Measurements from ENCODE around the gene CD7. TPM values are rescaled to one million over a fixed set of nuclear protein-coding genes. Genes with fewer than 3 reads are reported as not detected.

The CD7 gene
- total and polyA plus RNA-seq, 7 donors = 0.60 to 38.3 (median 4.3) TPM; not detected in 2

DNA sequence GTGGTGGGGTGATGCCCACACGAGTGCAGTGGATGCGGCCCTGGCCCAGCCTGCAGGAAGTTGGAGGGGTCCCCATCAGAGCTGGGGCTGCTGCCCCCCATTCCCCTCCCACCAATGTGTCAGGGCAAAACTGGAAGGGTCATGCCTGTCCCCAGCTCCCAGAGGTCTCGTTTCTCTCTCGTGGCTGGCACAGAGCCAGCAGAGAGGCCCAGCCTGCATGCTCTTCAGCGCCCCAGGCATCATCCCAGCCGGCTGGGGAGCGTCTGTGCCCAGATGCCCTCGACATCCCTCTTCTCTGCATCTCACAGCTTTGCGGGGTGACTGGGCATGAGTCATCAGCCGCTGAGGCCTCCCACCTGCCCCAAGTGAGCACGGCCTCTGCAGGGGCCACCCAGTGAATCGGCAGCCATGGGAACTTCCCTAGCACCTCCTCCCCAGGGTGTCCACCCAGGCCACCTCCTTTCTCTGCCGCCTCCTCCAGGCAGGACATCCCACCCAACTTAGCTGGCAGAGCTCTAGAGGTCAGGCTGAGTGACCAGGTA is 34.1 kb downstream of the CD7 start:
- 32 to 39% methylated on average over 13 of the region's 13 CpGs for WGBS, 2 donors
- TF ChIP-seq, protein P1, sequence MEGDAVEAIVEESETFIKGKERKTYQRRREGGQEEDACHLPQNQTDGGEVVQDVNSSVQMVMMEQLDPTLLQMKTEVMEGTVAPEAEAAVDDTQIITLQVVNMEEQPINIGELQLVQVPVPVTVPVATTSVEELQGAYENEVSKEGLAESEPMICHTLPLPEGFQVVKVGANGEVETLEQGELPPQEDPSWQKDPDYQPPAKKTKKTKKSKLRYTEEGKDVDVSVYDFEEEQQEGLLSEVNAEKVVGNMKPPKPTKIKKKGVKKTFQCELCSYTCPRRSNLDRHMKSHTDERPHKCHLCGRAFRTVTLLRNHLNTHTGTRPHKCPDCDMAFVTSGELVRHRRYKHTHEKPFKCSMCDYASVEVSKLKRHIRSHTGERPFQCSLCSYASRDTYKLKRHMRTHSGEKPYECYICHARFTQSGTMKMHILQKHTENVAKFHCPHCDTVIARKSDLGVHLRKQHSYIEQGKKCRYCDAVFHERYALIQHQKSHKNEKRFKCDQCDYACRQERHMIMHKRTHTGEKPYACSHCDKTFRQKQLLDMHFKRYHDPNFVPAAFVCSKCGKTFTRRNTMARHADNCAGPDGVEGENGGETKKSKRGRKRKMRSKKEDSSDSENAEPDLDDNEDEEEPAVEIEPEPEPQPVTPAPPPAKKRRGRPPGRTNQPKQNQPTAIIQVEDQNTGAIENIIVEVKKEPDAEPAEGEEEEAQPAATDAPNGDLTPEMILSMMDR (IDR thresholded peaks at IDR 0.05) = no peak
- no peak for TF ChIP-seq POLR2AphosphoS5 (IDR thresholded peaks at IDR 0.05)
- TF ChIP-seq POLR2A (IDR thresholded peaks at IDR 0.05) = no peak
- no peak for TF ChIP-seq EP300 (IDR thresholded peaks at IDR 0.05)
- intact Hi-C loops (cut with DNase I) = no loop called here
- H3K27me3 ChIP-seq = no peaks in the 10 kb centered on the region
- no peaks in the 10 kb centered on the region for H3K9me3 ChIP-seq
- DNase-seq = no peak
- peaks cover 0 to 22% (median 18%) of the 10 kb centered on the region in 4 donors for H3K4me1 ChIP-seq
- no peak overlapping the region for H3K27ac ChIP-seq
- no peaks in the 10 kb centered on the region for H3K36me3 ChIP-seq
- no peak overlapping the region for H3K4me3 ChIP-seq

DNA sequence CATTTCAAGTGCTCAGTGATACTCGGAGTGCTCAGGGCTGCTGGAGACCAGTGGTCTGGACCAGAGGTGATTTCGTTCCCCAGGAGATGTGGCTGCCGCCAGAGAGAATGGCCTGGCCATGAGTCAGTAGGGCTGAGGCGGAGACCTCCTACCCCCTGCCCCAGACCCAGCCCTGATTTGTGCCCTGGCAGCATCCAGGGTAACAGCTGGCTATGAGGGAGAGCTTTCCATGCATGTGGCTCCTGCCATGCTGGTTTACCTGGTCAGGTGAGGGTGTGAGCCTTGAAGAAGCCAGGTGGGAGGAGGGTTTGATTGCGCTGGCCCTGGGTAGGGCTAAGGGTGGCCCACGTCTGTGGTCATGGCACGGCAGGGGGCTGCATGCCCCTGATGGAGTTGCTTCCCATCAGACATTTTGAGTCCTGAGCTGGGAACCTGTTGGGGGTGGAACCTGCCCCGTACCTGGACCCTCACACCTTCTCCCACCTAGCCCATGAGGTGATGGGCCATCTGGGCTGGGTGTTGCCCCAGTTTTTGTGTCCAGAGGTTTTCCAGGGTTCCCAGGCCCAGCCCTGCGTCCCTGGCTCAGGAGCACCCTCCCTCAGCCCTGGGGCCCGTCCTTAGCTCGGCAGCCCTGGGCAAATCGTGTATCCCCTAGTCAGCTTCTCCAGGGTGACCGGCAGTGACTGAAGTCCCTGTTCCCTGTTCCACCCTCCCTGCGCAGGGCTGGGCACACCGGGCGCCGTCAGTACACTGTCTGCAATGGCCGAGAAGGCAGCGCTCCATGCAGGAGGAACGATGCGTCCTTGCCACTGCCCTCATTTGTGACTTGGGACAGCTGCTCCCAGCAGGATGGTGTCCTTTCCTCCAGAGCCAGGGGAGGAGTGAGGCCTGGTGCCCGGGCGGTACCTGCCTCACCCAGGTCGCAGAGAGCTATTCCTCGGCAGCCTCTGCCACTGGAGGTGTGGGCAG is 34.9 kb downstream of the CD7 start:
- H3K27ac ChIP-seq = no peak overlapping the region
- H3K4me3 ChIP-seq = no peak overlapping the region
- DNase-seq = no peak
- 64 to 85% methylated on average over 25 of the region's 25 CpGs for WGBS, 2 donors
- H3K27me3 ChIP-seq = no peaks in the 10 kb centered on the region
- TF ChIP-seq, protein P1 (IDR thresholded peaks at IDR 0.05) = no peak
- TF ChIP-seq POLR2AphosphoS5 (IDR thresholded peaks at IDR 0.05) = no peak
- no peak for TF ChIP-seq POLR2A (IDR thresholded peaks at IDR 0.05)
- TF ChIP-seq EP300 (IDR thresholded peaks at IDR 0.05) = no peak
- H3K9me3 ChIP-seq = no peaks in the 10 kb centered on the region
- intact Hi-C loops (cut with DNase I) = no loop called here
- H3K4me1 ChIP-seq = peaks cover 0 to 14% (median 11%) of the 10 kb centered on the region in 4 donors
- no peaks in the 10 kb centered on the region for H3K36me3 ChIP-seq

DNA sequence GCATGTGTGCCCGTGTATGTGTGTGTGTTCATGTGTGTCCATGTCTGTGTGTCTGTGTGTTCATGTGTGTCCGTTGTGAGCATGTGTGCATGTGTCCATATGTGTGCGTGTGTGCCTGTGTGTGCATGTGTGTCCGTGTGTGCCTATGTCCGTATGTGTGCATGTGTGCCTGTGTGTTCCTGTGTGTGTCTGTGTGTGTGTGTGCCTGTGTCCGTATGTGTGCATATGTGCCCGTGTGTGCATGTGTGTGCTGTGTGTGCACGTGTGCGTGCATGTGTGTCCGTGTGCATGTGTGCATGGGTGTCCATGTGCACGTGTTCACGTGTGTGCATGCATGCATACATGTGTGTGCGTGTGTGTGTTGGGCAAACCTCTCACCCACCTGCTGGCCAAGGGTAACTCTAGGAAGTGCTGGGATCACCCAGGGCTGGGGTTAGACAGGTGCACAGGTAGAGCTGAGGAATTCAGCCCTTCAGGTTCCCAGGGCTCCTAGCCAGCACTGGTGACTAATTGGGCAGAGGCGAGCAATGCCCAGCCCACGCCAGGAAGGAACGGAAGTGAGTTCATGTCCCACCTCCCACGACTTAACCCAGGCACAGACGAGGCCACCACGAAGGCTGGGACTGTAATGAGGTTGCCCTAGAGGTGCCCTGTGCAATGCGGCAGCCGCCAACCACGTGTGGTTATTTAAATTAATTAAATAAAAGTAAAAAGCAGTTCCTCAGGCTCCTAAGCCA is 35.7 kb downstream of the CD7 start:
- H3K27me3 ChIP-seq = no peaks in the 10 kb centered on the region
- DNase-seq = no peak
- H3K9me3 ChIP-seq = no peaks in the 10 kb centered on the region
- 48 to 77% methylated on average over 22 of the region's 22 CpGs for WGBS, 2 donors
- no peaks in the 10 kb centered on the region for H3K36me3 ChIP-seq
- no peak overlapping the region for H3K27ac ChIP-seq
- intact Hi-C loops (cut with DNase I) = no loop called here
- peaks cover 0 to 10% (median 9%) of the 10 kb centered on the region in 4 donors for H3K4me1 ChIP-seq
- H3K4me3 ChIP-seq = no peak overlapping the region
- TF ChIP-seq POLR2AphosphoS5 (IDR thresholded peaks at IDR 0.05) = no peak
- TF ChIP-seq, protein P1 (IDR thresholded peaks at IDR 0.05) = no peak
- TF ChIP-seq EP300 (IDR thresholded peaks at IDR 0.05) = no peak
- TF ChIP-seq POLR2A (IDR thresholded peaks at IDR 0.05) = no peak

DNA sequence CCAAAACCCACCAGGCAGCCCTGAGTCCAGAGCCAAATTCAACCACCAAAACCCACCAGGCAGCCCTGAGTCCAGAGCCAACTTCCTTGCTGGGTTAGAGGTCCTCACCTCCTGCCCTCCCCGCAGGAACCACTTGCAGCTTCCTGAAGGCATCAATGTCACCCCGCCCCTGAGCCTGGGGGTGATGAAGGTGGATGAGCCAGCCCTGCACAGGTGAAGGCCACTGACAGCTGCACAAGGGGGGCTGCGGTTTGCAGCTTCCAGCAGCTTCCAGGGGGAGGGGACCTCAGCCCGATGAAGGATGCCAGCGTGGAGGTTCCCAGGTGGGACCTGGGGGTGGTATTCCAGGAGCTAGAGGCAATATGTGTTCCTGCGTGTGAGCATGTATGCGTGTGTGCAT is 36.3 kb downstream of the CD7 start:
- Histone ChIP-seq H3K9me3 (no peaks in the 10 kb centered on the region), H3K36me3 (no peaks in the 10 kb centered on the region), H3K4me1 (peaks cover 0 to 10% (median 9%) of the 10 kb centered on the region in 4 donors), H3K27ac (no peak overlapping the region), H3K27me3 (no peaks in the 10 kb centered on the region), H3K4me3 (no peak overlapping the region)
- DNase-seq = no peak
- 78 to 84% methylated on average over 7 of the region's 7 CpGs for WGBS, 2 donors
- TF ChIP-seq EP300 (IDR thresholded peaks at IDR 0.05) (no peak), POLR2AphosphoS5 (IDR thresholded peaks at IDR 0.05) (no peak), POLR2A (IDR thresholded peaks at IDR 0.05) (no peak)
- TF ChIP-seq, protein P1 (IDR thresholded peaks at IDR 0.05) = no peak
- intact Hi-C loops (cut with DNase I) = no loop called here
